H7 (cell line): ENCODE data around the gene SIK3. TPM values are rescaled to one million over a fixed set of nuclear protein-coding genes. Genes with fewer than 3 reads are reported as not detected.
"Not testable (repeated sequence)": the region's sequence is repeated elsewhere in the genome, so short reads cannot be mapped to it uniquely, and the experiment has no call there.

Source experiments
- DNase-seq: peaks from one replicate; pipeline ENCODE4 v3.0.0; 2012
- H3K27me3 ChIP-seq: 2 replicates; pipeline ENCODE4 v1.6.0; 2011; ENCODE audit warnings: mild to moderate bottlenecking, low read length; ENCODE audit not compliant: control insufficient read depth, insufficient read depth
- H3K36me3 ChIP-seq: replicated peaks from 2 replicates; pipeline ENCODE4 v1.5.1; 2011; ENCODE audit warnings: low read length; ENCODE audit not compliant: control insufficient read depth, insufficient read depth
- H3K4me3 ChIP-seq: 2 replicates; pipeline ENCODE4 v1.5.1; 2011; ENCODE audit warnings: low read depth, mild to moderate bottlenecking, control low read depth, low read length, moderate library complexity; ENCODE audit not compliant: insufficient read depth
- total RNA-seq: library from RNA; depleted of rRNA; stranded (reverse); fragments of >200 nt; shearing (Covaris generic); gene quantifications from 2 replicates; pipeline ENCODE4 v1.2.3, GENCODE V29; 2014; rRNA removed

Gene SIK3
- 14.4 and 17.5 TPM in 2 replicates for total RNA-seq

DNA sequence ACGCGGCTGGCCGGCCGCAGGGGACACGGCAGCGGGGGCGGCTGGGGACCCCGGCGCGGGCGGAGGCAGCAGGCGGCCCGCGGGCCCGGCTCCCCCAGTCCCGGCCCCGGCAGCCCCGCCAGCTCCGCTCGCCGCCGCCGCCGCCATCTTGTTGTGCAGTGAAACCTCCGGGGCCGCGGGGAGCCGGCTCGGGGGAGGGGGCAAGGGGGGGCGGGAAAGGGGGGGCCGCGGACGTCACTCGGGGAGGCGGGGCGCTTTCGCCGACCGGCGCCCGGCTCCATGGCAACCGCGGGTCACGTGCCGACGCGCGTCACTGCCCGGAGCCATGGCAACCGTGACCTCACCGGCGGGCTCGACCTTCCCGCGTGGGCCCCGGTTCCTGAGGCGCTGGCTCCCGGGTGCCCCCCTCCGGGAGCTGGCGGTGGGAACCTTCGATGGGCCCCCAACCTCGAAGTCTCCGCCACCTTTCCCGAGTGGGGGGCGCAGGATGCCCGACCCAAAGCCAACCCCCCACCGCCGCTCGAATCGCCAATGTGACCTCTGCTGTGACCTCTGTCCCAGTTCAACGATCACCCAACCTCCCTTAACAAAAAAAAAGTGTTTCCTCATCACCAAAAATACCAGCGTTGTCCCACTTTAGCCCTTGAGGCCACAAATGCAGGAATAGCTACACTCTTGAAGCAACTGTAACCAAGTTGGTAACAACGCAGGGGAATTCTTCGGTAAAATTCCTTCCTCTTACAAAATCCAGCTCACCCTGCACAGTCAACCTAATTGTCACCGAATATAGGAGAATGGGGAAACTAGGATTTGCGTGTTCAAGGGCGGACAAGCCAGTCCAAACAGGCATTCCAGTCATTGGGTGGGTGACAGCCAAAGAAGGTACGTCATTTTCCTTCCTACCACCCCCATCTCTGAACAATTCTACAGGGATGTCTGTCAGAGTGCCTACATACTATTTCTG is at the start of gene SIK3:
Gene SIK3, minus strand, starts transcription at position 160 of the 964 bp plus-strand sequence. Its CDS starts 13 bp downstream, at position 147.
- peak within 1 kb of the TSS; percentile 72 for H3K4me3 ChIP-seq
- H3K36me3 ChIP-seq: no peaks in the 10 kb centered on the region
- H3K27me3 ChIP-seq: no peaks in the 10 kb centered on the region
- DNase-seq: peak; percentile 99

DNA sequence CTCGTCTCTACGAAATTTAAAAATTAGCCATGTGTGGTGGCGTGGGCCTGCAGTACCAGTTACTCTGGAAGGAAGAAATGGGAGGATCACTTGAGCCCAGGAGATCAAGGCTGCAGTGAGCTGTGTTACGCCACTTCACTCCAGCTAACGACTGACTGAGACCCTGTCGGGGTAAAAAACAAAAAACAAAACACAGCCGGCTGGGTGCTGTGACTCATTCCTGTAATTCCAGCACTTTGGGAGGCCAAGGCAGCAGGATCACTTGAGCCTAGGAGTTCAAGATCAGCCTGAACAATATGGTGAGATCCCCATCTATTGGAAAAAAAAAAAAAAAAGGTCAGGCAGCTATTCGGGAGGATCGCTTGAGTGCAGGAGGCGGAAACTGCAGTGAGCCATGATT is 48.3 kb upstream of the SIK3 start:
- H3K4me3 ChIP-seq: no peak overlapping the region
- no peak for DNase-seq
- H3K27me3 ChIP-seq: no peaks in the 10 kb centered on the region
- peaks cover 9% of the 10 kb centered on the region for H3K36me3 ChIP-seq

DNA sequence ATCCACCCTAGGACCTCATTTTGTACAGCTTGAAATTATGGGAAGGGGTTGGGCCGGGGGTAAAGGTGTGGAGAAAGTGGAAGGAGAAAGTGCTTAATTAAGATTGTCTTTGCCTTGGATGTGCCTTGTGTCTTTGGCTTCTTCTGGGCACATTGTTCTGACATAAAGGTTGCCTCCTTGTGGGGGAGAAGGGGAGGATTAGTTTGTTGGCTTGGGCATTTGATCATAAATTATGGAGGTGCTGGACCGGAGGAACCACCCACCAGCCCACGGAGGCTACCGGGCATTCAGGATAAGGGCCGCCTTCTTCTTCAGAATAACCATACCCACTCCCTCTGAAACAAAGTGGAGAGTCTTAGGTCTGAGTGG is 47.1 kb upstream of the SIK3 start:
- peak; percentile 64 for DNase-seq
- H3K27me3 ChIP-seq: no peaks in the 10 kb centered on the region
- H3K36me3 ChIP-seq: peaks cover 9% of the 10 kb centered on the region
- peak overlapping the region; percentile 86 for H3K4me3 ChIP-seq

- Histone ChIP-seq H3K4me3 (peak overlapping the region; percentile 86), H3K27me3 (no peaks in the 10 kb centered on the region), H3K36me3 (peaks cover 9% of the 10 kb centered on the region)
- peak; percentile 93 for DNase-seq
Observed at GRCh38 chr11:117144477-117145392, 46.5 kb upstream of the SIK3 start.

DNA sequence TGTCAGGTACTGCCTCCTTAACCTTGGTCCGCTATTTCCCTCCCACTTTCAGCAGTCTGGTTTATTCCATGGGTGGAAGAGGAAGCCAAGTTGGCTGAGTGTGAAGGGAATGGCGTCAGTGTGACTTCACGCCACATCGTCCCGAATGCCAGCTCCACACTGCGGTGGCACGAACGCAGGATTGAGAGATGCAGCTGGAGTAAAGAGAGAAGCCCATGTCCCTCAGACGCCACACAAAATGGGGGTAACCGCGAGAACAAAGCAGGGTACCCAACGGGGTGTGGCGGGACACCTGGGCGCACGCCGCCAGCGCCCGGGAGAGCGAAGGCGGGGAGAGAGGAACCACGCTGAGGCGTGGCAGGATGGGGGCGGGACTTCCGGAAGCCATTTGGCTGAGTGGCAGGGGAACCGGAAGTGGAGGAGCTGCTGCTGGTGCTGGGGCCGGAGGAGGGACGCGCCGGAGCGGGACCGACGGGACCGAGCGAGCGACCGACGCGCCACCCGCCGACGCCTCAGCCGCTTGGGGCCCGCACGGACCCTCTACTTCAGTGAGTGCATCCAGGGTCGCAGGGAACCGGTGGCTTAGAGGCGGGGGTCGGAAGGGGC is 45.7 kb upstream of the SIK3 start, which contains the start of gene PAFAH1B2:
Gene PAFAH1B2, plus strand, starts transcription at position 417 of the 606 bp plus-strand sequence. CDS start 8,161 bp downstream, outside the sequence.
- DNase-seq: peak; percentile 97
- peaks cover 9% of the 10 kb centered on the region for H3K36me3 ChIP-seq
- no peaks in the 10 kb centered on the region for H3K27me3 ChIP-seq
- peak within 1 kb of the TSS; percentile 86 for H3K4me3 ChIP-seq

GRCh38 chr11:117143390-117143789 is 45.2 kb upstream of the SIK3 start:
- H3K4me3 ChIP-seq: peak overlapping the region; percentile 86
- peaks cover 9% of the 10 kb centered on the region for H3K36me3 ChIP-seq
- H3K27me3 ChIP-seq: no peaks in the 10 kb centered on the region
- DNase-seq: peak; percentile 64

DNA sequence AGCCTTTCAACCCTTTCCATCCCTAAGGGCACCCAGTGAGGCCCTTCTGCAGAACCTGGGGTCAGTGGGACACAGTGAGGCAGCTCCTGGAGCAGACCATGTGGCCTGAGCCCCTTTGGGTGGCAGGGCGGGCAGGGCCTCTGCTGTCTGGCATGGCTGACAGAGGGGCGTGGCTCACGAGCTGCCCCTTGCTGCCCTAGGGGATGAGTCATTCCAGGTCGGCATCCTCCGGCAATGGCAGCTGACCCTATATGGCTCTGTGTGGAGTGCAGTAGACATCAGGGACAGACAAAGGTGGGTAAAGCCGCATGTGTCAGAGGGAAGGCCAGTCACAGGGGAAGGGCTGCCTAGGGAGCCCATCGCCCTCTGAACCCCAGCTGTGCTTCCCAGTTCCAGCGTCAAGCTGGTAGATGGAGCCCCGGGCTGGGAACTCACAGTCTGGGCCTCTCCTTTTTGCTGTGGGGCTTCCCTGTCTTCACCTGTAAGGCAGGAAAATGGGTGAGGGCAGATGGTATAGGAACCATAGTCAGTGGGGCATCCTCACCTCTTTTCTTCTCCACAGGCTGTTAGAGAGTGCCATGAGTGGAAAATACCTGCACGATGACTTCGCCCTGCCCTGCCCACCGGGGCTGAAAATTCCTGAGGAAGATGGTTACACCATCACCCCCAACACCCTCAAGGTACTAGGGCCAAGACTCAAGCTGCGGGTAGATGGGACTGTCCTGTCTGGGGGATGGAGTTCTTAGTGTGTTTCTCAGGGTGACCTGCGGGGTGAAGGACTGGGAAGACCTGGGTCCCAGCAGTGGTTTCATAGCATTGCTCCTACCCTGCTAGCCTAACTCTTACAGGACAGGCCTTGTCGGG is 39.2 kb upstream of the SIK3 start:
- not testable (repeated sequence) for H3K36me3 ChIP-seq, H3K27me3 ChIP-seq, H3K4me3 ChIP-seq, DNase-seq

DNA sequence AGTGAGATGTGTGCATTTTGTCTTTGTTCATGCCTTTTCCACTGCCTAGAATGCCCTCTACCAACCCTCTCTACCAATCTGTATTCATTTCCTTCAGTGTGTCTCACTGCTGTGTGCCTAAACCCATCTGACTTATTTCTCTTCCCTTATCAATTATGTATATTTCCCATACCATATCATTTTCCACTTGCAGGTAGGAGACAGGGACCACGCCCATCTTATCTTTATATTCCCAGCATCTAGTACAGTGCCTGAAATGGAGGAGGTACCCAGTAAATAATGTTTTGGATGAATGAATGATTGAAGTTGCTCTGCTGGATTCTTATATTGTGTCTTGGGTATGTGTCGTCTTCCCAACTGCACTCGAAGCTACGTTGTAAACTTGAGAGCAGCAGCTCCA is 36.8 kb upstream of the SIK3 start:
- not testable (repeated sequence) for H3K36me3 ChIP-seq, H3K27me3 ChIP-seq, H3K4me3 ChIP-seq, DNase-seq

- Histone ChIP-seq H3K36me3 (no peaks in the 10 kb centered on the region), H3K4me3 (no peak overlapping the region), H3K27me3 (no peaks in the 10 kb centered on the region)
- DNase-seq: no peak
Observed at GRCh38 chr11:117134431-117134830, 36.2 kb upstream of the SIK3 start.

- Histone ChIP-seq H3K27me3 (no peaks in the 10 kb centered on the region), H3K4me3 (no peak overlapping the region), H3K36me3 (no peaks in the 10 kb centered on the region)
- no peak for DNase-seq
Observed at GRCh38 chr11:117130879-117131278, 32.7 kb upstream of the SIK3 start.

GRCh38 chr11:117130396-117130795 is 32.2 kb upstream of the SIK3 start:
- H3K27me3 ChIP-seq, H3K36me3 ChIP-seq, DNase-seq, H3K4me3 ChIP-seq: not testable (repeated sequence)

- Histone ChIP-seq H3K36me3 (no peaks in the 10 kb centered on the region), H3K4me3 (no peak overlapping the region), H3K27me3 (no peaks in the 10 kb centered on the region)
- DNase-seq: no peak
Observed at GRCh38 chr11:117128289-117128688, 30.1 kb upstream of the SIK3 start.

DNA sequence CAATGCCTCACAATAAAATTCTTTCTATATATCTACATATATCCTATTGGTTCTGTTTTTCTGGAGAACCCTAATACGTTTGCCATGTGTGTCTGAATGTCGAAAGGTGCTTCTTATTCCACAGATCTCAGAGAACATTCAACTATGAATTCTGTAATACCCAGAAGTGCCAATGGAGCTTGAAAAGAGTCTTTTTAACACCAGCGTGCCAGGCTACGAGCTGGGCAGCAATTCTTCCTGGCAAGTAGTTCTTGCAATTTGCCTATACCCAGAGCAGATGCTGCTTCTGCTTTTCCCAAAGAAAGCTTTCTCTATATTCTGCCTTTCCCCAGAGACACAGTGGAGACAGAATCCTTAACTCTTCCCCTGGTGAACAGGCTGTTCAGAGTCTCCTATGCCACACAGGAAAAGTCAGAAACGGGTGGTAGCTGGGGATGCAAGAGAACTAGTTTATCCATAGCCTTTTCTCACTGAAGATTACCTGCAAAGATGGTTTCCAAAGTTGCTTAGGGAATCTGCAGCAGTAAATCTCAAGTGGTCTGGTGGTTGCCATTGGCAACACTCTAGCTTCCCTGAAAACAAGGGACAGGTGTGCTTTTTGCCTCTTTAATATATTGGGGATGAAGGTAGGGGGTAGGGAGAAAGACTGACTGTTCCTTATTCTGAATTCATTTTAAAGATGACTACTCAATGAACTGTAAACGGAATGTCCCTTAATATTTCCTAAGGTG is 29.1 kb upstream of the SIK3 start:
- DNase-seq: no peak
- no peaks in the 10 kb centered on the region for H3K27me3 ChIP-seq
- H3K36me3 ChIP-seq: no peaks in the 10 kb centered on the region
- no peak overlapping the region for H3K4me3 ChIP-seq
